IMR-90 (cell line): ENCODE data around the gene GALNT13.

Experiments used
- BHLHE40 ChIP-seq: fragments of 150-350 bp; IDR thresholded peaks from 2 replicates; pipeline ENCODE4 v1.6.1; 2016; ENCODE audit warnings: mild to moderate bottlenecking, low read depth, low read length
- CEBPB ChIP-seq: IDR thresholded peaks from 2 replicates; pipeline ENCODE4 v1.6.1; 2012; ENCODE audit warnings: low read depth, low read length, improper control_type of control experiment
- FOS ChIP-seq: fragments of 150-350 bp; IDR thresholded peaks from 2 replicates; pipeline ENCODE4 v1.6.1; 2016; ENCODE audit warnings: low read depth, low read length
- MAFK ChIP-seq: IDR thresholded peaks from 2 replicates; pipeline ENCODE4 v1.6.1; 2012; ENCODE audit warnings: low read depth, low read length, improper control_type of control experiment
- MAZ ChIP-seq: IDR thresholded peaks from 2 replicates; pipeline ENCODE4 v1.6.1; 2012; ENCODE audit warnings: low read depth, mild to moderate bottlenecking, low read length, improper control_type of control experiment, moderate library complexity, borderline replicate concordance
- MXI1 ChIP-seq: IDR thresholded peaks from 2 replicates; pipeline ENCODE4 v1.6.1; 2012; ENCODE audit warnings: low read depth, mild to moderate bottlenecking, low read length, moderate library complexity, borderline replicate concordance
- POLR2A ChIP-seq: IDR thresholded peaks from 2 replicates; pipeline ENCODE4 v1.6.1; 2012; ENCODE audit warnings: mild to moderate bottlenecking, low read depth, low read length
- RAD21 ChIP-seq: IDR thresholded peaks from 2 replicates; pipeline ENCODE4 v1.6.1; 2012; ENCODE audit warnings: low read length, improper control_type of control experiment
- RCOR1 ChIP-seq: IDR thresholded peaks from 2 replicates; pipeline ENCODE4 v1.6.1; 2012; ENCODE audit warnings: mild to moderate bottlenecking, low read length, improper control_type of control experiment; ENCODE audit not compliant: insufficient replicate concordance
- RFX5 ChIP-seq: IDR thresholded peaks from 2 replicates; pipeline ENCODE4 v1.8.0; 2012; ENCODE audit warnings: low read depth, mild to moderate bottlenecking, low read length, moderate library complexity
- SMC3 ChIP-seq: fragments of 150-350 bp; IDR thresholded peaks from 2 replicates; pipeline ENCODE4 v1.6.1; 2016; ENCODE audit warnings: low read depth, mild to moderate bottlenecking, antibody characterized with exemption, low read length, moderate library complexity
- TF ChIP-seq, protein P1 (sequence below): conservative IDR thresholded peaks from 2 replicates; pipeline ENCODE4 v1.5.1; 2012; ENCODE audit warnings: mild to moderate bottlenecking, low read depth, low read length, improper control_type of control experiment
- TF ChIP-seq, protein P2 (sequence below): fragments of 150-350 bp; IDR thresholded peaks from 2 replicates; pipeline ENCODE4 v1.6.1; 2016; ENCODE audit warnings: low read depth, mild to moderate bottlenecking, low read length, moderate library complexity, borderline replicate concordance
- TF ChIP-seq, protein P3 (sequence below): fragments of 150-350 bp; IDR thresholded peaks from 2 replicates; pipeline ENCODE4 v1.6.1; 2017; ENCODE audit warnings: mild to moderate bottlenecking, antibody characterized with exemption, low read length, low read depth

DNA sequence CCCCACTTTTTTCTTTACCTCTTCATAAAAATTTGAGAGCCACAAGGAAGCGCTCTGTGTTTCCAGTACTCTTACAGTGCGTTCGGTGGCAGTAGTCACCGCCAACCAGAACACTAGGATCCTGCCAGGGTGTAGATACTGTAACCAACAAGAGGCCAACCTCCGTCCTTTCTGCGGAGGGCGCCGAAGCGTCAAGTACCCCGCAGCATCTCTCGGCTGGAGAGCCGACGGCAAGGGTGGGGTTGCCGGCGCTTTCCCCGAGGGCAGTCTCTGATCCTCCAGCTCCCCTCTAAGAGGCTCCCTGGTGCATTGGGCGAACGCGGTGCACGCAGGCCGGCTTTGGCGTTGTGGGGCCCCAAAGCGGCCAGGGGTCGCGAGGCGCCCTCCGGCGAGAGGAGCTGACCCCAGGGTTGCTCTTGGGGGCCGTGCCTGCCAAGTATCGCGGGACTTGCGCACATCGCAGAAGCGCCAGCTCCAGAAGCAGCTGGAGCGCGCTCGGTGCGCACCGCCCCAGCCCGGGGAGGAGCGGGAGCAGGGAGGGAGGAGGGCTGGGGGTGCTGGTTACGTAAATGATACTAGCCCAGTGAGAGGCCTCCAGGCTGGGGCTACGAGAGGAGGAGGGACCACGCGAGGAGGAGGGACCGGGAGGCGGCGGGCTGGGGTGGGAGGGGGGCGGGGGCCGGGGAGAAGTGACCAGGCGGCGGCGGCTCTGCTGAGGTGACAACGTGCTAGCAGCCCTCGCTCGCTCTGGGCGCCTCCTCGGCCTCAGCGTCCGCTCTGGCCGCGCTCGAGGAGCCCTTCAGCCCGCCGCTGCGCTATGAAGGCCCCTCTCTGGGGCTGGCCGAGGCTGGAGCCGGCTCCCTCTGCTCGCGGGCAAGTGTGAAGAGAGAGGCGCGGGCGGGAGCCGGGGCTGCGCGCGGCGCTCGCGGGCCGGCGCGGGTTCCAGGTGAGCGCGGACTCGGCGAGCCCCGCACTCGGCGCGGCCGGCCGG is at the start of gene GALNT13:
- TF ChIP-seq, protein P1, sequence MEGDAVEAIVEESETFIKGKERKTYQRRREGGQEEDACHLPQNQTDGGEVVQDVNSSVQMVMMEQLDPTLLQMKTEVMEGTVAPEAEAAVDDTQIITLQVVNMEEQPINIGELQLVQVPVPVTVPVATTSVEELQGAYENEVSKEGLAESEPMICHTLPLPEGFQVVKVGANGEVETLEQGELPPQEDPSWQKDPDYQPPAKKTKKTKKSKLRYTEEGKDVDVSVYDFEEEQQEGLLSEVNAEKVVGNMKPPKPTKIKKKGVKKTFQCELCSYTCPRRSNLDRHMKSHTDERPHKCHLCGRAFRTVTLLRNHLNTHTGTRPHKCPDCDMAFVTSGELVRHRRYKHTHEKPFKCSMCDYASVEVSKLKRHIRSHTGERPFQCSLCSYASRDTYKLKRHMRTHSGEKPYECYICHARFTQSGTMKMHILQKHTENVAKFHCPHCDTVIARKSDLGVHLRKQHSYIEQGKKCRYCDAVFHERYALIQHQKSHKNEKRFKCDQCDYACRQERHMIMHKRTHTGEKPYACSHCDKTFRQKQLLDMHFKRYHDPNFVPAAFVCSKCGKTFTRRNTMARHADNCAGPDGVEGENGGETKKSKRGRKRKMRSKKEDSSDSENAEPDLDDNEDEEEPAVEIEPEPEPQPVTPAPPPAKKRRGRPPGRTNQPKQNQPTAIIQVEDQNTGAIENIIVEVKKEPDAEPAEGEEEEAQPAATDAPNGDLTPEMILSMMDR, result no peak
- TF ChIP-seq MAFK (no peak), RFX5 (no peak), POLR2A (no peak), BHLHE40 (no peak), RAD21 (no peak), FOS (no peak), SMC3 (no peak), RCOR1 (no peak), MXI1 (no peak), MAZ (no peak), CEBPB (no peak)
- TF ChIP-seq, protein P2, sequence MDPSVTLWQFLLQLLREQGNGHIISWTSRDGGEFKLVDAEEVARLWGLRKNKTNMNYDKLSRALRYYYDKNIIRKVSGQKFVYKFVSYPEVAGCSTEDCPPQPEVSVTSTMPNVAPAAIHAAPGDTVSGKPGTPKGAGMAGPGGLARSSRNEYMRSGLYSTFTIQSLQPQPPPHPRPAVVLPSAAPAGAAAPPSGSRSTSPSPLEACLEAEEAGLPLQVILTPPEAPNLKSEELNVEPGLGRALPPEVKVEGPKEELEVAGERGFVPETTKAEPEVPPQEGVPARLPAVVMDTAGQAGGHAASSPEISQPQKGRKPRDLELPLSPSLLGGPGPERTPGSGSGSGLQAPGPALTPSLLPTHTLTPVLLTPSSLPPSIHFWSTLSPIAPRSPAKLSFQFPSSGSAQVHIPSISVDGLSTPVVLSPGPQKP, result no peak
- TF ChIP-seq, protein P3, sequence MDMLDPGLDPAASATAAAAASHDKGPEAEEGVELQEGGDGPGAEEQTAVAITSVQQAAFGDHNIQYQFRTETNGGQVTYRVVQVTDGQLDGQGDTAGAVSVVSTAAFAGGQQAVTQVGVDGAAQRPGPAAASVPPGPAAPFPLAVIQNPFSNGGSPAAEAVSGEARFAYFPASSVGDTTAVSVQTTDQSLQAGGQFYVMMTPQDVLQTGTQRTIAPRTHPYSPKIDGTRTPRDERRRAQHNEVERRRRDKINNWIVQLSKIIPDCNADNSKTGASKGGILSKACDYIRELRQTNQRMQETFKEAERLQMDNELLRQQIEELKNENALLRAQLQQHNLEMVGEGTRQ, result no peak
